GM19025 (cell line): ENCODE data around the gene GMDS.

Source experiments
- ATAC-seq: cut with Tn5 transposase; IDR thresholded peaks from one replicate; pipeline ENCODE4 v1.9.1; 2021; ENCODE audit warnings: mild to moderate bottlenecking, low read depth, moderate library complexity; ENCODE audit not compliant: unreplicated experiment

The GMDS gene

GRCh38 chr6:1576711-1577110, 668.7 kb downstream of the GMDS start:
- ATAC-seq = no peak

- no peak for ATAC-seq
Measured at GRCh38 chr6:1576166-1576565, 669.2 kb downstream of the GMDS start.

GRCh38 chr6:1575210-1576041, 670.0 kb downstream of the GMDS start:
- ATAC-seq = no peak

GRCh38 chr6:1574890-1575209, 670.6 kb downstream of the GMDS start:
- no peak for ATAC-seq

GRCh38 chr6:1574083-1574761, 671.2 kb downstream of the GMDS start:
- no peak for ATAC-seq
